OCI-LY3 (cell line): Measurements from ENCODE around the gene ABCB4.

ENCODE experiments used
- EZH2phosphoT487 ChIP-seq: fragments of 200-600 bp; shearing (Covaris generic); IDR thresholded peaks from 2 replicates; pipeline ENCODE4 v1.6.1; 2018; ENCODE audit warnings: antibody characterized with exemption, mixed run types, low read depth
- TF ChIP-seq, protein P1 (sequence below): fragments of 200-600, 300-600 bp; sonication (generic); IDR thresholded peaks from 2 replicates; pipeline ENCODE4 v1.5.1; 2014; ENCODE audit warnings: antibody characterized with exemption, low read length, low read depth

DNA sequence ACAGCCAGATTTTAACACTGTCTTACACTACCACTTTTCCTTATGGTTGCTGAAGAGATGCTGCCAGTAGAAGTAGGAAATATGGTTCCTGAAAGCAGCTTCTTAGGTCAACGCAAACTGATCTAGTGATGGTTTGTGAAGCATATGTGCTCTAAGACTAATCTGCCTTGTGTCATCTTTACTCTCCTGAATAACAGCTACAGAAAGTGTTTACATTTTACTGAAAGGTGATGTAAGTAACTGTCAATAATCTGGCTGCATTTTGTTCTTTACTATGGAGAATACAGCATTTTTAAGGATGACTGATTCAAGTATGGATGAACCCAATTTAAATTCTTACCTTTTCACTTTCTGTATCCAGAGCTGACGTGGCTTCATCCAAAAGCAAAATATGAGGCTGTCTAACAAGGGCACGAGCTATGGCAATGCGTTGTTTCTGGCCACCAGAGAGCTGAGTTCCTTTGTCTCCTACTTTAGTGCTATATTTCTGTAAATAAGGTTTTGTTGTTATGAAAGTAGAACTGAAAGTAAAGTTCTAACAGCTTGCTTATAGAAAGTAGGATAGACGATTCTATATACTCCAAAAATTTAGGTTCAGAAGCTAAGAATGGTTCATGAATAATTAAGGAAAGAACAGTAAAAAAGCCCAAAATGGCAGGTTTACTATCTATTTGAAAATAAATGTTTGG lies 30.2 kb upstream of the ABCB4 start:
- TF ChIP-seq, protein P1, sequence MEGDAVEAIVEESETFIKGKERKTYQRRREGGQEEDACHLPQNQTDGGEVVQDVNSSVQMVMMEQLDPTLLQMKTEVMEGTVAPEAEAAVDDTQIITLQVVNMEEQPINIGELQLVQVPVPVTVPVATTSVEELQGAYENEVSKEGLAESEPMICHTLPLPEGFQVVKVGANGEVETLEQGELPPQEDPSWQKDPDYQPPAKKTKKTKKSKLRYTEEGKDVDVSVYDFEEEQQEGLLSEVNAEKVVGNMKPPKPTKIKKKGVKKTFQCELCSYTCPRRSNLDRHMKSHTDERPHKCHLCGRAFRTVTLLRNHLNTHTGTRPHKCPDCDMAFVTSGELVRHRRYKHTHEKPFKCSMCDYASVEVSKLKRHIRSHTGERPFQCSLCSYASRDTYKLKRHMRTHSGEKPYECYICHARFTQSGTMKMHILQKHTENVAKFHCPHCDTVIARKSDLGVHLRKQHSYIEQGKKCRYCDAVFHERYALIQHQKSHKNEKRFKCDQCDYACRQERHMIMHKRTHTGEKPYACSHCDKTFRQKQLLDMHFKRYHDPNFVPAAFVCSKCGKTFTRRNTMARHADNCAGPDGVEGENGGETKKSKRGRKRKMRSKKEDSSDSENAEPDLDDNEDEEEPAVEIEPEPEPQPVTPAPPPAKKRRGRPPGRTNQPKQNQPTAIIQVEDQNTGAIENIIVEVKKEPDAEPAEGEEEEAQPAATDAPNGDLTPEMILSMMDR, result no peak
- no peak for TF ChIP-seq EZH2phosphoT487
